WTC11 (cell line): ENCODE data around the gene LRIG3. TPM values are rescaled to one million over a fixed set of nuclear protein-coding genes. Genes with fewer than 3 reads are reported as not detected.
A peak's percentile ranks its signal among the peaks of the same experiment; 100 is the strongest.

Experiments used
- ATAC-seq: fragments of 200-7000 bp; cut with Tn5 transposase; 2 replicates; pipeline ENCODE4 v1.10.0; 2021; ENCODE audit warnings: mild to moderate bottlenecking, moderate library complexity
- CTCF ChIA-PET: fragments of 300-600 bp; sonication (Branson Sonifier 250); formaldehyde crosslinking; loops from one replicate; lab custom pipeline; 2021; ENCODE audit warnings: antibody characterized with exemption; lab: Charles Lee
- POLR2A ChIA-PET: fragments of 350-600 bp; sonication (Branson Sonifier 250); formaldehyde crosslinking; loops from one replicate; lab custom pipeline; 2021; ENCODE audit warnings: antibody characterized with exemption; lab: Charles Lee
- DNase-seq: peaks from one replicate; pipeline ENCODE4 v3.0.0; 2021; ENCODE audit warnings: low spot score
- H3K27ac Mint-ChIP-seq: 2 replicates; pipeline ENCODE4 v1.8.0; 2021; ENCODE audit warnings: mixed read lengths
- H3K27me3 Mint-ChIP-seq: 2 replicates; pipeline ENCODE4 v1.8.0; 2021; ENCODE audit warnings: low read depth, mild to moderate bottlenecking, moderate library complexity, mixed read lengths
- H3K36me3 Mint-ChIP-seq: 2 replicates; pipeline ENCODE4 v1.8.0; 2021; ENCODE audit warnings: mixed read lengths
- H3K4me1 Mint-ChIP-seq: 2 replicates; pipeline ENCODE4 v1.8.0; 2022; ENCODE audit warnings: mixed read lengths
- H3K4me3 Mint-ChIP-seq: 2 replicates; pipeline ENCODE4 v1.8.0; 2021; ENCODE audit warnings: mild to moderate bottlenecking, moderate library complexity, mixed read lengths
- H3K9me3 Mint-ChIP-seq: 2 replicates; pipeline ENCODE4 v1.8.0; 2021; ENCODE audit warnings: mixed read lengths
- CREM ChIP-seq: sonication (generic); formaldehyde crosslinking; IDR thresholded peaks from 2 replicates; pipeline ENCODE4 v1.8.1; 2022; ENCODE audit warnings: mild to moderate bottlenecking, missing genetic modification reagents, moderate library complexity
- ESRRA ChIP-seq: sonication (generic); formaldehyde crosslinking; IDR thresholded peaks from 2 replicates; pipeline ENCODE4 v1.8.1; 2022; ENCODE audit warnings: mild to moderate bottlenecking, missing genetic modification reagents, borderline replicate concordance
- NFYB ChIP-seq: sonication (generic); formaldehyde crosslinking; conservative IDR thresholded peaks from 2 replicates; pipeline ENCODE4 v1.8.0; 2022; ENCODE audit warnings: low read depth, missing genetic modification reagents
- NR3C1 ChIP-seq: sonication (generic); formaldehyde crosslinking; conservative IDR thresholded peaks from 2 replicates; pipeline ENCODE4 v1.8.1; 2023; ENCODE audit warnings: low read depth, mild to moderate bottlenecking, missing genetic modification reagents
- RELA ChIP-seq: sonication (generic); formaldehyde crosslinking; IDR thresholded peaks from 2 replicates; pipeline ENCODE4 v1.8.1; 2022; ENCODE audit warnings: missing genetic modification reagents, mild to moderate bottlenecking, borderline replicate concordance
- RORB ChIP-seq: fragments of 250-450 bp; sonication (Bioruptor Pico); IDR thresholded peaks from 2 replicates; pipeline ENCODE4 v1.9.0; 2021; ENCODE audit warnings: mild to moderate bottlenecking
- SMAD4 ChIP-seq: sonication (generic); formaldehyde crosslinking; IDR thresholded peaks from 2 replicates; pipeline ENCODE4 v1.8.0; 2022; ENCODE audit warnings: mild to moderate bottlenecking, missing genetic modification reagents
- USF1 ChIP-seq: sonication (generic); formaldehyde crosslinking; IDR thresholded peaks from 2 replicates; pipeline ENCODE4 v1.8.0; 2022; ENCODE audit warnings: mild to moderate bottlenecking, missing genetic modification reagents
- ZNF232 ChIP-seq: sonication (generic); formaldehyde crosslinking; IDR thresholded peaks from 2 replicates; pipeline ENCODE4 v1.8.0; 2022; ENCODE audit warnings: mild to moderate bottlenecking, missing genetic modification reagents
- ZNF416 ChIP-seq: fragments of 250-450 bp; sonication (Bioruptor Pico); IDR thresholded peaks from 2 replicates; pipeline ENCODE4 v1.9.0; 2021; ENCODE audit warnings: mild to moderate bottlenecking, inconsistent platforms
- ZNF671 ChIP-seq: fragments of 250-450 bp; sonication (Bioruptor Pico); IDR thresholded peaks from 2 replicates; pipeline ENCODE4 v1.8.0; 2021; ENCODE audit warnings: mild to moderate bottlenecking
- total RNA-seq: library from RNA; stranded (reverse); gene quantifications from 3 replicates; pipeline ENCODE4 v1.2.3, GENCODE V29; 2021
- TF ChIP-seq, protein P1 (sequence below): fragments of 250-450 bp; sonication (Bioruptor Pico); IDR thresholded peaks from 2 replicates; pipeline ENCODE4 v1.9.0; 2021; ENCODE audit warnings: mild to moderate bottlenecking
- TF ChIP-seq, protein P2 (sequence below): sonication (generic); formaldehyde crosslinking; IDR thresholded peaks from 2 replicates; pipeline ENCODE4 v1.8.0; 2022; ENCODE audit warnings: mild to moderate bottlenecking, missing genetic modification reagents
- TF ChIP-seq, protein P3 (sequence below): fragments of 250-450 bp; sonication (Bioruptor Pico); IDR thresholded peaks from 2 replicates; pipeline ENCODE4 v2.1.2; 2022; ENCODE audit warnings: mild to moderate bottlenecking, moderate library complexity
- TF ChIP-seq, protein P4 (sequence below): fragments of 250-450 bp; sonication (Bioruptor Pico); IDR thresholded peaks from 2 replicates; pipeline ENCODE4 v1.9.0; 2021; ENCODE audit warnings: mild to moderate bottlenecking
- TF ChIP-seq, protein P5 (sequence below): sonication (generic); formaldehyde crosslinking; IDR thresholded peaks from 2 replicates; pipeline ENCODE4 v1.8.1; 2023; ENCODE audit warnings: mild to moderate bottlenecking, missing genetic modification reagents, moderate library complexity

Gene LRIG3
- total RNA-seq, 1 experiment from 2014 or later = 13.0 TPM

DNA sequence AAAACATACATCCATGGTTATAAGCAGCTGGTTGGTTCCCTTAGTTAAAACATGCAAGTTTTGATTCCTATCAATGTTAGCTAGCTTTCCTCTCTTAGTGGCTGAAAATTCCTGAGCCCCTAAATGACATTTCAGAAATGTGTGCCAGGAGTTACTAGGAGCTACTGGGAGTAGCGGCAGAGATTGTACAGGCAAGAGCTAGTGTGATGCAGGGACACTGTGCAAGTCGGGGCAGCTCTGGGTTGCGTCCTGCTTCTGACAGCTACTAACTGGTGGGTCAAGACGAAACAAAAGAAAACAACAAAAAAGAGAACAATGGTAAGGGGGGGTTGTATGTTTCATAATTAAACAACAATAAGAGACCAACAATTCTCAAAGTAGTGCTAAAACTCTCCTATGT, 35.4 kb downstream of the LRIG3 start (continued):
- TF ChIP-seq, protein P1, sequence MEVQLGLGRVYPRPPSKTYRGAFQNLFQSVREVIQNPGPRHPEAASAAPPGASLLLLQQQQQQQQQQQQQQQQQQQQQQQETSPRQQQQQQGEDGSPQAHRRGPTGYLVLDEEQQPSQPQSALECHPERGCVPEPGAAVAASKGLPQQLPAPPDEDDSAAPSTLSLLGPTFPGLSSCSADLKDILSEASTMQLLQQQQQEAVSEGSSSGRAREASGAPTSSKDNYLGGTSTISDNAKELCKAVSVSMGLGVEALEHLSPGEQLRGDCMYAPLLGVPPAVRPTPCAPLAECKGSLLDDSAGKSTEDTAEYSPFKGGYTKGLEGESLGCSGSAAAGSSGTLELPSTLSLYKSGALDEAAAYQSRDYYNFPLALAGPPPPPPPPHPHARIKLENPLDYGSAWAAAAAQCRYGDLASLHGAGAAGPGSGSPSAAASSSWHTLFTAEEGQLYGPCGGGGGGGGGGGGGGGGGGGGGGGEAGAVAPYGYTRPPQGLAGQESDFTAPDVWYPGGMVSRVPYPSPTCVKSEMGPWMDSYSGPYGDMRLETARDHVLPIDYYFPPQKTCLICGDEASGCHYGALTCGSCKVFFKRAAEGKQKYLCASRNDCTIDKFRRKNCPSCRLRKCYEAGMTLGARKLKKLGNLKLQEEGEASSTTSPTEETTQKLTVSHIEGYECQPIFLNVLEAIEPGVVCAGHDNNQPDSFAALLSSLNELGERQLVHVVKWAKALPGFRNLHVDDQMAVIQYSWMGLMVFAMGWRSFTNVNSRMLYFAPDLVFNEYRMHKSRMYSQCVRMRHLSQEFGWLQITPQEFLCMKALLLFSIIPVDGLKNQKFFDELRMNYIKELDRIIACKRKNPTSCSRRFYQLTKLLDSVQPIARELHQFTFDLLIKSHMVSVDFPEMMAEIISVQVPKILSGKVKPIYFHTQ (CRISPR knock-in tag) = no peak
- no peak for TF ChIP-seq USF1 (CRISPR knock-in tag)
- no peak for TF ChIP-seq RELA (CRISPR knock-in tag)
- TF ChIP-seq ZNF232 (CRISPR knock-in tag) = no peak
- no peak for TF ChIP-seq ZNF416 (CRISPR knock-in tag)
- TF ChIP-seq ESRRA (CRISPR knock-in tag) = no peak
- no peak for TF ChIP-seq CREM (CRISPR knock-in tag)
- TF ChIP-seq, protein P2, sequence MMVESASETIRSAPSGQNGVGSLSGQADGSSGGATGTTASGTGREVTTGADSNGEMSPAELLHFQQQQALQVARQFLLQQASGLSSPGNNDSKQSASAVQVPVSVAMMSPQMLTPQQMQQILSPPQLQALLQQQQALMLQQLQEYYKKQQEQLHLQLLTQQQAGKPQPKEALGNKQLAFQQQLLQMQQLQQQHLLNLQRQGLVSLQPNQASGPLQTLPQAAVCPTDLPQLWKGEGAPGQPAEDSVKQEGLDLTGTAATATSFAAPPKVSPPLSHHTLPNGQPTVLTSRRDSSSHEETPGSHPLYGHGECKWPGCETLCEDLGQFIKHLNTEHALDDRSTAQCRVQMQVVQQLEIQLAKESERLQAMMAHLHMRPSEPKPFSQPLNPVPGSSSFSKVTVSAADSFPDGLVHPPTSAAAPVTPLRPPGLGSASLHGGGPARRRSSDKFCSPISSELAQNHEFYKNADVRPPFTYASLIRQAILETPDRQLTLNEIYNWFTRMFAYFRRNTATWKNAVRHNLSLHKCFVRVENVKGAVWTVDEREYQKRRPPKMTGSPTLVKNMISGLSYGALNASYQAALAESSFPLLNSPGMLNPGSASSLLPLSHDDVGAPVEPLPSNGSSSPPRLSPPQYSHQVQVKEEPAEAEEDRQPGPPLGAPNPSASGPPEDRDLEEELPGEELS = no peak
- TF ChIP-seq SMAD4 (CRISPR knock-in tag) = no peak
- TF ChIP-seq, protein P3, sequence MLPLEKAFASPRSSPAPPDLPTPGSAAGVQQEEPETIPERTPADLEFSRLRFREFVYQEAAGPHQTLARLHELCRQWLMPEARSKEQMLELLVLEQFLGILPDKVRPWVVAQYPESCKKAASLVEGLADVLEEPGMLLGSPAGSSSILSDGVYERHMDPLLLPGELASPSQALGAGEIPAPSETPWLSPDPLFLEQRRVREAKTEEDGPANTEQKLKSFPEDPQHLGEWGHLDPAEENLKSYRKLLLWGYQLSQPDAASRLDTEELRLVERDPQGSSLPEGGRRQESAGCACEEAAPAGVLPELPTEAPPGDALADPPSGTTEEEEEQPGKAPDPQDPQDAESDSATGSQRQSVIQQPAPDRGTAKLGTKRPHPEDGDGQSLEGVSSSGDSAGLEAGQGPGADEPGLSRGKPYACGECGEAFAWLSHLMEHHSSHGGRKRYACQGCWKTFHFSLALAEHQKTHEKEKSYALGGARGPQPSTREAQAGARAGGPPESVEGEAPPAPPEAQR (CRISPR knock-in tag) = no peak
- TF ChIP-seq, protein P4, sequence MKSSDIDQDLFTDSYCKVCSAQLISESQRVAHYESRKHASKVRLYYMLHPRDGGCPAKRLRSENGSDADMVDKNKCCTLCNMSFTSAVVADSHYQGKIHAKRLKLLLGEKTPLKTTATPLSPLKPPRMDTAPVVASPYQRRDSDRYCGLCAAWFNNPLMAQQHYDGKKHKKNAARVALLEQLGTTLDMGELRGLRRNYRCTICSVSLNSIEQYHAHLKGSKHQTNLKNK (CRISPR knock-in tag) = no peak
- TF ChIP-seq, protein P5, sequence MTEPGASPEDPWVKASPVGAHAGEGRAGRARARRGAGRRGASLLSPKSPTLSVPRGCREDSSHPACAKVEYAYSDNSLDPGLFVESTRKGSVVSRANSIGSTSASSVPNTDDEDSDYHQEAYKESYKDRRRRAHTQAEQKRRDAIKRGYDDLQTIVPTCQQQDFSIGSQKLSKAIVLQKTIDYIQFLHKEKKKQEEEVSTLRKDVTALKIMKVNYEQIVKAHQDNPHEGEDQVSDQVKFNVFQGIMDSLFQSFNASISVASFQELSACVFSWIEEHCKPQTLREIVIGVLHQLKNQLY = no peak

GRCh38 chr12:58883576-58884334, 36.5 kb downstream of the LRIG3 start:
- peaks cover 21% of the 10 kb centered on the region for H3K4me1 Mint-ChIP-seq

DNA sequence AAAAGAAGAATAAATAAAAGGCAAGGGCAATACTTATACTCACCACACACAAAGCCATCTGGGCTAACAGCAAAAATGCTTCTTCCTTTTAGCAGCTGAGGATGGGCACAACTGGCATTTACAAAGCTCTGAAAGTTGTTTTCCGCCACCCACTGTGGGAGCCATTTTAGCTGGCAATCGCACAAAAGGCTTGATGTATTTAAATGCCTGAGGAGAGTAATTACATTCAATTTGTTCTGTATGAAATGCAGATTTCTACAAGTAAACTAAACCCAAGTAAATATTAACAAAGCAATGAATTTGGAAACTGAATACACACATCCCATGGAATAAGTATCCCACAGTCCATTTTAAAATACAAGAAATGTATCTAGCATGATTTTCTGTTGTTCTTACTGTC, 37.5 kb downstream of the LRIG3 start:
- Mint-ChIP-seq H3K36me3 (peaks cover 73% of the 10 kb centered on the region), H3K4me3 (no peak overlapping the region), H3K9me3 (no peaks in the 10 kb centered on the region), H3K27ac (no peak overlapping the region), H3K4me1 (peaks cover 16% of the 10 kb centered on the region), H3K27me3 (peaks cover 91% of the 10 kb centered on the region)
- POLR2A ChIA-PET = no interaction called here
- DNase-seq (no peak), ATAC-seq (peak; percentile 48; the same call in 1 of the 2 replicates)
- CTCF ChIA-PET = interaction anchor here (1.0 kb wide), 1 partner anchor 63 kb away, joined by 3 read pairs; no protein-coding TSS in a partner anchor
- no peak for TF ChIP-seq NR3C1
- TF ChIP-seq, protein P2 = peak; percentile 43; the same call in 1 of the 2 replicates

More at GRCh38 chr12:58883576-58884334, 36.5 kb downstream of the LRIG3 start:
- no peak for ATAC-seq
- ChIA-PET CTCF (no interaction called here), POLR2A (no interaction called here)
- DNase-seq = no peak
- Mint-ChIP-seq H3K36me3 (peaks cover 69% of the 10 kb centered on the region), H3K27ac (no peak overlapping the region), H3K27me3 (peaks cover 93% of the 10 kb centered on the region), H3K9me3 (no peaks in the 10 kb centered on the region), H3K4me3 (no peak overlapping the region)
- TF ChIP-seq ZNF671 (CRISPR knock-in tag) (no peak), RORB (CRISPR knock-in tag) (no peak), NFYB (no peak)
